GM12892 (cell line): ENCODE results near the gene WDR75.
"Not testable (repeated sequence)": the region's sequence is repeated elsewhere in the genome, so short reads cannot be mapped to it uniquely, and the experiment has no call there.

Experiments
- DNase-seq: peaks from one replicate; pipeline ENCODE4 v3.0.0; 2011; ENCODE audit not compliant: insufficient read length
- FAIRE-seq: peaks from 2 replicates; lab custom pipeline; 2011; peaks lifted over from hg19 to GRCh38; lab: Jason Lieb, UNC
- POLR2A ChIP-seq: IDR thresholded peaks from 2 replicates; pipeline ENCODE4 v1.6.1; 2011; ENCODE audit warnings: low read depth, low read length, control low read depth
- POLR2AphosphoS5 ChIP-seq: IDR thresholded peaks from 2 replicates; pipeline ENCODE4 v1.6.1; 2011; ENCODE audit warnings: low read depth, low read length, control low read depth
- TAF1 ChIP-seq: IDR thresholded peaks from 2 replicates; pipeline ENCODE4 v1.6.1; 2011; ENCODE audit warnings: low read depth, mild to moderate bottlenecking, control low read depth, low read length, borderline replicate concordance

Gene WDR75

DNA sequence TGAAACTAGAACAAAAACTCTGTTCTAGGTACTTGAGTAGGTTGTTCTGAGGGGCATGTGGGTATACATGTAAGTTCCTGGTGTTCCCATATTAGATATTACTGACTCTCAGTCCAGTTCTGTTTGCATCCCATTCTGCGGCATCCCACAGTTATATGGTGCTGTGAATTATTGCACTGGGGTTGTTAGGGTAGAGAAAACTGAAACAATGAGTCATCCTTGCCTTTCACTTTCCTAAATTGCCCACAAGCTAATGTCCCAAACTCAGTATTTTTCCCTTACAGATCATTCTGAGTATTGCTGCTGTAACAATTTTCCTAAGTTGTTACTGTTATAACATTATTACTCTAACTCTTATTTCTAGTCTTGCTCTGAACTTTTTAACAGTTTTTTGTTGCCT, 3.0 kb downstream of the WDR75 start:
- FAIRE-seq = peak; percentile 65
- DNase-seq = no peak

DNA sequence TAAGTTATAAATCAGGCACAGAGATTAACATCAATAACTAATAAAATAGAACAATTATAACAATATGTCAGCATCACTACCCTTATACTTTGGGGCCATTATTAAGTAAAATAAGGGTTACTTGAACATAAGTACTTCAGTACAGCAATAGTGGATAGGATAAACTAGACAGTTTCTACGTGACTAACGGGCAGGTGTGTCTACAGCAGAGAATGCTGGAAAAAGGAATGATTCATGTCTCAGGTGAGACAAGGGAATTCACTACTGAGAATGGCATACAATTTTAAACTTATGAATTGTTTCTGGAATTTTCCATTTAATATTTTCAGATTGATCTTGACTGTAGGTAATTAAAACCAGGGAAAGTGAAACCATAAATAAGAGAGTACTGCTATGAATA, 5.5 kb downstream of the WDR75 start:
- TF ChIP-seq POLR2A (no peak), POLR2AphosphoS5 (no peak), TAF1 (no peak)
- FAIRE-seq = no peak
- no peak for DNase-seq

More for the DNA sequence above, 3.0 kb downstream of the WDR75 start:
- no peak for TF ChIP-seq POLR2A
- TF ChIP-seq TAF1 = no peak
- TF ChIP-seq POLR2AphosphoS5 = no peak

DNA sequence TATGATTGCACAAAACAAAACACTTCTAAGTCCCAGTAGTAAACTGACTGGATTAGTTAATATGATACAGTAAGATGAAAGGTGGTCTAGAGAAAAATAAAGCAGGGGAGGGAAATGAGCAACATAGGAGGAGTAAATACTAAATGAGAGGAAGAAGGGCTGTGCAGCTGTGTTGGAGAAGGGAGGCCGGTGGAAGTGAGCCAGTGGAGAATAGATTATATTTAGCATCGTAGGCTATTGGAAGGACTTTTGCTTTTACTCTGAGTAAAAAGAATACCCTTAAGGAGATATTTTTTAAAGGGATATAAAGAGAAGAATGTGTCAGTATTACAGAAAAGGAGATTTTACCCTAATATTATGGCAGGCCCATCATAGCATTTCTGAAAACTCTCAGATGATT, 12.7 kb downstream of the WDR75 start:
- TF ChIP-seq POLR2A (no peak), TAF1 (no peak), POLR2AphosphoS5 (no peak)
- FAIRE-seq (no peak), DNase-seq (no peak)

DNA sequence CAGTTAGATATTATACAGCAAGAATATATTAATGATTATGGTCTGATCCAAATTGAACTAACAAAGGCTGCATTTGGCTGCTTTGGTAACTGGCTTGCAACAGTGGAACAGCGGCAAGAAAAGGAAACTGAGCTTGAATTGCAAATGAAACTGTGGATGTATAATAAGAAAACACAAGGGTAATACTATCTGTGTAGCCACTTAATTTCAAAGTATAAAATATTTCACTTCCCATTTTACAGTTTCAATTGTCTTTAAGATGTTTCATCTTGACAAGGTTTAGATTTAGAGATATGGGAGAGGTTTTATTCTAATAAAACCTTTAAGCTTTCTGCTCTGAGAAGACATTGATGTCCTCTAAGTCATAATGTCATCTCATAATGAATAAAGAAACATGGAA, 23.8 kb downstream of the WDR75 start:
- TF ChIP-seq POLR2A (no peak), TAF1 (no peak)
- DNase-seq (no peak), FAIRE-seq (no peak)

DNA sequence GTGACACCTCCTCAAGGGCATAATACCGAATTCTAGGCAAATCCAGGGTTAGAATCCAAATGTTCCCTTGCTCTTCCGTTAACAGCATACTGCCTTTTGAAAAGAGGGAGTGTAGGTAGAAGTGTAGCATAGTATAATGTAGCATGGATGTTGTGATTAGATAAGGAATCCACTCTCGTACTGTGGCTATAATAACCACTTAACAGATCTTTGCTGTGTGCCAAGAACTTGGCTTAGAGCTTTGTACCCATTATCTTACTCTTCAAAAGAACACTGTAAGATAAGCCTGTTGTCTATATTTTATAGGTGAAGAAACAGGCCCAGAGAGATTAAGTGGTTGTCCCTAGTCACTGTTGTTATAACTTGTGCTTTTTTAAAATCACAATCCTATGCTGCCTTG, 24.2 kb downstream of the WDR75 start:
- DNase-seq = no peak
- TF ChIP-seq TAF1 = no peak
- TF ChIP-seq POLR2A = no peak
- no peak for TF ChIP-seq POLR2AphosphoS5
- no peak for FAIRE-seq

DNA sequence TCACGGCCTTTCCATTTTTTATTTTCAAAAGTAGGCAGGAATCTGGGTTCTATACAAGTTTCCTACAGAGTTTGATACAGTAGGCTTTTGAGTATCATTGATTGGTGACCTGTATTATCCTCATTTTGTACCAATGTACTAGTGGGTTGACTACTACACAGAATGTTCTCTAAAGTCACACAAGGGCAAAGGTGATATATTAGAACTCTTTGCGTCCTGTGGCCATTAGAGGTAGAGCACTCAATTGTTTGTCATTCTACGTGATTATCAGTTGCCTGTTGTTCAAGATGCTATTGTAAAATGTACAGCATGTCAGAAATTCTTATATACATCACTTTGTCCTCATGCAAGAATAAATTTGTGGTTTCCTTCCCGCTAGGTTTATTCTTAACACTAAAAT, 24.8 kb downstream of the WDR75 start:
- FAIRE-seq (no peak), DNase-seq (no peak)
- TF ChIP-seq POLR2AphosphoS5 = 0 out of 2 replicates have a peak, but pooled peaks have one; percentile 25
- no peak for TF ChIP-seq TAF1
- TF ChIP-seq POLR2A = no peak

DNA sequence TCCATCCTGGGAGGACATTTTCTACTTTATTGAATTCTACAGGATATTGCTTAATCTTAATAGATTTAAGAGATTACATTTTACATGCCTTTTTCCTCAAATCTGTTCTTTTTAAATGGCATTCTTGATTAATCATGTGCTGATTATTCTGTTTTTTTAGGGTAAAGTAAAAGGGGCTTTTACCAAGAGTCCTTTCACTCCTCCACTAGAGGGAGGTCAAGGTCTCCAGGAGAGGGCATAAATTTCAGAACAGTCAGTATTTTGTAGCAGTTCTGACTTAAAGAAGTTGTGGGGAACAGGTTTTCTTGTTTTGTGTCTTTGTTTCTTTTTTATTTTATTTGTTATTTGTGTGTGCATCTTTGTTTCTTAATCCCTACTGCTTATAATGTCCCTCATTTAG, 25.4 kb downstream of the WDR75 start:
- DNase-seq (no peak), FAIRE-seq (no peak)
- no peak for TF ChIP-seq POLR2AphosphoS5
- no peak for TF ChIP-seq TAF1
- no peak for TF ChIP-seq POLR2A

DNA sequence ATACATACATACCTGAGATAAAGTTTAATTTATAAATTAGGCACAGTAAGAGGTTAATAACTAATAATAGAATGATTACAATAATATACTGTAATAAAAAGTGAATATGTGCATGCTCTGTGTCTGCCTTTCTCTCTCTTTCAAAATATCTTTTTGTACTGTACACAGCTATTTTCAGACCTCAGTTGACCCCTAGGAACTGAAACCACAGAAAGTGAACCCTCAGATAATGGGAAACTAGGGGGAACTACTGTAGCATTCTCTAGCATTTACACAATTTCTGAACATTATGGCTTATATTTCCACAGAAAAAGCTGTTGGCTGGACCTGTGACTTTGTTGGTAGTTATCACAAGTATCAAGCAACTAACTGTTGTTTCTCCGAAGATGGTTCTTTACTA, 25.9 kb downstream of the WDR75 start:
- TF ChIP-seq POLR2A (no peak), TAF1 (no peak), POLR2AphosphoS5 (no peak)
- DNase-seq (no peak), FAIRE-seq (no peak)

DNA sequence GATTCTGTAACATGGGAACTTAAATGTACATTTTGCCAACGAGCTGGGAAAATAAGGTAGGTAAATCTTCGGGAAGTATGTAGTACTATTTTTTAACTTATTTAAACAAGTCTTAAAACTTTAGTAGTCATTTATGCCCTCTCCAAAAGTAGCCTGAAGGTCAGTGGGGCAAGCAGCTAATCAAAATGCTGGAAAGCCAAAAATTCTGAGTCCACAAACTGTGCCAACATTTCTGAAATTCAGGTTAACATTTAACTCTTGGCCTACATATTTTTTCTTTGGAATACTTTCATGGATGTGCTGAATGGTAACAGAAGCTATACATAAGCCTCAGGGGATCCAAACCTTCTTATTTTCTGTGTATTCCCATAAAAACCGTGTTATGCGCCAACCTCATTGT, 26.3 kb downstream of the WDR75 start:
- no peak for TF ChIP-seq TAF1
- no peak for TF ChIP-seq POLR2A
- TF ChIP-seq POLR2AphosphoS5 = no peak
- DNase-seq (no peak), FAIRE-seq (no peak)

DNA sequence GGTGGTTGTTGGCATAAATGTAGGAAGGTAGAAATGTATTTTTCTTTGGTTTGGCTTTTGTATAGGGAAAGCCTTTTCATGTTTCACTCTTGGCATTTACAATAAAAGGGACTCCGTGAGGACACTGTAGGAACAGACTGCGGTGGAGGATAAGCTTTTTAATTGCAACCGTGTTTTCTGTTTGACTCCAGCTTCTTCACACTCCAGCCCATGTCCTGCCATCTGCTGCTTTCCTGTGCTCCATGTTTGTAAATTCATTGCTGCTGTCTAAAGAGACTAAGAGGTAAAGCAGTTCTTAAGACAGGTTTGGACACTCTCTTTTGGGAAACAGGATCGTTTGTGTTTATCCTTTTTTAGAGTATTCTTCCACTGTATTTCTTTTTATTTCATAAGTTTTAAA, 33.3 kb downstream of the WDR75 start:
- FAIRE-seq = no peak
- TF ChIP-seq POLR2AphosphoS5 (no peak), POLR2A (no peak), TAF1 (no peak)
- no peak for DNase-seq

DNA sequence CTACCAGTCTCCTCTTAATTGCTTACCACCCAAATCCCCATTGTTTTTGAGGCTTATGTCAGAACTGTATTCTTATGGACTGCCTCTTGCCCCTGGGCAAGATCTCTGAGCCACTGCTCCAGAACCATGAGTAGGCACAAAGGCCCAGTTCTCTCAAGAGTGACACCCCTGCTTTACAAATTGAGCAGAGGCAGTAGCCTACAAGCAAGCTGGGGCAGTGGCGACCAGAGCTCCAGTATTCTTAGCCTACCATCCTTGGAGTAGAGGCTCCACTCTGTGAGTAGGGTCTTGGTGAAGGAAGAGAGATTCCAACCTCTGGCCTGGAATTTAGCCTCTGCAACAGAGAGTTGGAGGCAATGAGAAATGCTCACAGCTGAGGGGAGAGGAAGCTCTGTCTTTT, 36.5 kb downstream of the WDR75 start:
- no peak for FAIRE-seq
- DNase-seq = no peak
- TF ChIP-seq TAF1 (no peak), POLR2AphosphoS5 (no peak), POLR2A (no peak)

DNA sequence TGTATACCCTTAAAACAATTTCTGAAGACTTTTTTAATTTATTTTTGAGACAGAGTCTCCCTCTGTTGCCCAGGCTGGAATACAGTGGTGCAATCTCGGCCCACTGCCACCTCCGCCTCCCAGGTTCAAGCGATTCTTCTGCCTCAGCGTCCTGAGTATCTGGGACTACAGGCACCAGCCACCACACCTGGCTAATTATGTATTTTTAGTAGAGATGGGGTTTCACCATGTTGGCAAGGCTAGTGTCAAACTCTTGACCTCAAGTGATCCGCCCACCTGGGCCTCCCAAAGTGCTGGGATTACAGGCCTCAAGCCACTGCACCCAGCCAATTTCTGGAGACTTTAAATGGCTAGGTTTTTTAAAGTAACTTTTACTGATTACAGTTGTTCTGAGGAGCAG, 37.0 kb downstream of the WDR75 start:
- not testable (repeated sequence) for FAIRE-seq

DNA sequence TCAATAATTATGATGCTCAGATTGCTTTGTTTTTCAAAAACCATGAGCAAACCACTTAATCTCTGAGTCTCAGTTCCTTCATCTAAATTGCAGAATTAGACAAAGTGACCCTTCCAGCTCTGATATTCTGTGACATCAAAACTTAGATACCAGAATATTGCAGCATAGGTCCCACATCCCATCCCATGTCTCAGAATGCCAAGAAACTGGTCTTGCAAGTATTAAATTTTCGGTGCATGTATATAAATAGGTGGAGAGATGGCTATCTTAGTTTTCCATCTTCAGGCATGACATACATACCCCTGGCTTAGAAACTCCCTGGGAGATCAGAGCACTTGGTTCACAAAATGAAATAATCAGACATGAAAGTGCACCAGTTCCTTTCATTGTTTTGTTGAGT, 39.8 kb downstream of the WDR75 start:
- DNase-seq = no peak
- no peak for TF ChIP-seq POLR2A
- no peak for TF ChIP-seq POLR2AphosphoS5
- TF ChIP-seq TAF1 = no peak
- FAIRE-seq = no peak

More for the DNA sequence above, 37.0 kb downstream of the WDR75 start:
- not testable (repeated sequence) for DNase-seq
